Activated CD8-positive, alpha-beta memory T cell treated with anti-CD3 and anti-CD28 coated beads, Interleukin-2, amount 50 U/mL, for 1 hour (primary cell): ENCODE data around the gene AAK1.
"Not testable (repeated sequence)": the region's sequence is repeated elsewhere in the genome, so short reads cannot be mapped to it uniquely, and the experiment has no call there.

Experiments used
- DNase-seq: peaks from one replicate; pipeline ENCODE4 v3.0.0-alpha.2; 2020; ENCODE audit errors: extremely low read depth

Gene AAK1

GRCh38 chr2:69600425-69600824 is 43.1 kb downstream of the AAK1 start:
- no peak for DNase-seq

GRCh38 chr2:69597843-69598610 is 45.5 kb downstream of the AAK1 start:
- DNase-seq = no peak

- no peak for DNase-seq
Observed at GRCh38 chr2:69597105-69597504, 46.4 kb downstream of the AAK1 start.

- no peak for DNase-seq
Observed at GRCh38 chr2:69594341-69594740, 49.2 kb downstream of the AAK1 start.

- DNase-seq = no peak
Observed at GRCh38 chr2:69592511-69592910, 51.0 kb downstream of the AAK1 start.

GRCh38 chr2:69589973-69590652 is 53.4 kb downstream of the AAK1 start:
- no peak for DNase-seq

GRCh38 chr2:69588945-69589344 is 54.6 kb downstream of the AAK1 start:
- DNase-seq = no peak

- DNase-seq = no peak
Observed at GRCh38 chr2:69588403-69588802, 55.1 kb downstream of the AAK1 start.

- DNase-seq = no peak
Observed at GRCh38 chr2:69585855-69586555, 57.5 kb downstream of the AAK1 start.

- no peak for DNase-seq
Observed at GRCh38 chr2:69584127-69584889, 59.2 kb downstream of the AAK1 start.

GRCh38 chr2:69583321-69583833 is 60.2 kb downstream of the AAK1 start:
- DNase-seq = no peak

GRCh38 chr2:69582582-69583176 is 60.9 kb downstream of the AAK1 start:
- DNase-seq = no peak

GRCh38 chr2:69581774-69582581 is 61.6 kb downstream of the AAK1 start:
- no peak for DNase-seq

- no peak for DNase-seq
Observed at GRCh38 chr2:69580486-69580885, 63.1 kb downstream of the AAK1 start.

- DNase-seq = no peak
Observed at GRCh38 chr2:69579536-69579935, 64.0 kb downstream of the AAK1 start.

GRCh38 chr2:69578198-69578540 is 65.4 kb downstream of the AAK1 start:
- DNase-seq = no peak

- no peak for DNase-seq
Observed at GRCh38 chr2:69577467-69578197, 65.9 kb downstream of the AAK1 start.

- DNase-seq = no peak
Observed at GRCh38 chr2:69576880-69577279, 66.7 kb downstream of the AAK1 start.

GRCh38 chr2:69575926-69576325 is 67.6 kb downstream of the AAK1 start:
- no peak for DNase-seq

- not testable (repeated sequence) for DNase-seq
Observed at GRCh38 chr2:69575371-69575770, 68.2 kb downstream of the AAK1 start.
